ENCODE measurements around the gene KLF7.

DNA sequence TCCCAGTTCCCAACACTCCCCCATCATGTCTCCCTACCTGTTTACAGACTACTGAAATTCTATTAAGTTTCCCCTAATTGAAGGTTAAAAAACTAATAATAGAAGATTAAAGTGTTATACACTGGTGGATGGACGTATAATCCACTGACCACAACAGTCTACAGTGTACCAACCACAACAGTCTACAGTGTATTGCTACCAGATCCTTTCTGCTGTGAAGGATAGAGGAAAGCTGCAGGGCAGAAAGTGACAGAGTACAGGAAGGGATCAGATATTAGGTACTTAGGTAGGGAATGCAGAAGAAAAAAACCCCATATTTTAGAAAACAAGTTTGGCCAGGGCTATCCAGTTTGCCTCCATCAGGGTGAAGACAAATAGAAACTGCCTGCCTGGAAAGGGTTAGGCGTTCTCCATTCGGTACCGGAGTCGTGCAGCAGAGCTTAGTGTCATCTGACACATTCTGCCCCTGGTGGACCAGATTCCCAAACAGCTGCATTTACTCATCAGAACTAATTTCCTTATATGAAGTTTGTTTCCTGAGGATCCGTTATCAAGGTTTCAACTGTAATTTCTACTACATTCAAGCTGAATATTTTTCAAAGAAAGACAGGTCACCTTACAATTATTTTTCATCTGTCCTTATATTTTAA, 49.9 kb downstream of the KLF7 start:
- TF ChIP-seq, protein P1, sequence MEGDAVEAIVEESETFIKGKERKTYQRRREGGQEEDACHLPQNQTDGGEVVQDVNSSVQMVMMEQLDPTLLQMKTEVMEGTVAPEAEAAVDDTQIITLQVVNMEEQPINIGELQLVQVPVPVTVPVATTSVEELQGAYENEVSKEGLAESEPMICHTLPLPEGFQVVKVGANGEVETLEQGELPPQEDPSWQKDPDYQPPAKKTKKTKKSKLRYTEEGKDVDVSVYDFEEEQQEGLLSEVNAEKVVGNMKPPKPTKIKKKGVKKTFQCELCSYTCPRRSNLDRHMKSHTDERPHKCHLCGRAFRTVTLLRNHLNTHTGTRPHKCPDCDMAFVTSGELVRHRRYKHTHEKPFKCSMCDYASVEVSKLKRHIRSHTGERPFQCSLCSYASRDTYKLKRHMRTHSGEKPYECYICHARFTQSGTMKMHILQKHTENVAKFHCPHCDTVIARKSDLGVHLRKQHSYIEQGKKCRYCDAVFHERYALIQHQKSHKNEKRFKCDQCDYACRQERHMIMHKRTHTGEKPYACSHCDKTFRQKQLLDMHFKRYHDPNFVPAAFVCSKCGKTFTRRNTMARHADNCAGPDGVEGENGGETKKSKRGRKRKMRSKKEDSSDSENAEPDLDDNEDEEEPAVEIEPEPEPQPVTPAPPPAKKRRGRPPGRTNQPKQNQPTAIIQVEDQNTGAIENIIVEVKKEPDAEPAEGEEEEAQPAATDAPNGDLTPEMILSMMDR (IDR thresholded peaks at IDR 0.05), result no peak
- TF ChIP-seq SIN3A (IDR thresholded peaks at IDR 0.05; ENCODE audit: borderline replicate concordance, insufficient read depth, low read depth, low read length) (no peak), POLR2AphosphoS5 (IDR thresholded peaks at IDR 0.05; ENCODE audit: low read depth, low read length) (no peak), TCF7L2 (IDR thresholded peaks at IDR 0.05; ENCODE audit: low read depth, low read length) (no peak)
- TF ChIP-seq, protein P2, sequence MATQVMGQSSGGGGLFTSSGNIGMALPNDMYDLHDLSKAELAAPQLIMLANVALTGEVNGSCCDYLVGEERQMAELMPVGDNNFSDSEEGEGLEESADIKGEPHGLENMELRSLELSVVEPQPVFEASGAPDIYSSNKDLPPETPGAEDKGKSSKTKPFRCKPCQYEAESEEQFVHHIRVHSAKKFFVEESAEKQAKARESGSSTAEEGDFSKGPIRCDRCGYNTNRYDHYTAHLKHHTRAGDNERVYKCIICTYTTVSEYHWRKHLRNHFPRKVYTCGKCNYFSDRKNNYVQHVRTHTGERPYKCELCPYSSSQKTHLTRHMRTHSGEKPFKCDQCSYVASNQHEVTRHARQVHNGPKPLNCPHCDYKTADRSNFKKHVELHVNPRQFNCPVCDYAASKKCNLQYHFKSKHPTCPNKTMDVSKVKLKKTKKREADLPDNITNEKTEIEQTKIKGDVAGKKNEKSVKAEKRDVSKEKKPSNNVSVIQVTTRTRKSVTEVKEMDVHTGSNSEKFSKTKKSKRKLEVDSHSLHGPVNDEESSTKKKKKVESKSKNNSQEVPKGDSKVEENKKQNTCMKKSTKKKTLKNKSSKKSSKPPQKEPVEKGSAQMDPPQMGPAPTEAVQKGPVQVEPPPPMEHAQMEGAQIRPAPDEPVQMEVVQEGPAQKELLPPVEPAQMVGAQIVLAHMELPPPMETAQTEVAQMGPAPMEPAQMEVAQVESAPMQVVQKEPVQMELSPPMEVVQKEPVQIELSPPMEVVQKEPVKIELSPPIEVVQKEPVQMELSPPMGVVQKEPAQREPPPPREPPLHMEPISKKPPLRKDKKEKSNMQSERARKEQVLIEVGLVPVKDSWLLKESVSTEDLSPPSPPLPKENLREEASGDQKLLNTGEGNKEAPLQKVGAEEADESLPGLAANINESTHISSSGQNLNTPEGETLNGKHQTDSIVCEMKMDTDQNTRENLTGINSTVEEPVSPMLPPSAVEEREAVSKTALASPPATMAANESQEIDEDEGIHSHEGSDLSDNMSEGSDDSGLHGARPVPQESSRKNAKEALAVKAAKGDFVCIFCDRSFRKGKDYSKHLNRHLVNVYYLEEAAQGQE (IDR thresholded peaks at IDR 0.05; ENCODE audit: insufficient read depth in 1 of 2, low read depth in 2 of 2, low read length in 1 of 2), result no peak
